Measurements from ENCODE around the gene RPL41.
"Not testable (repeated sequence)": the region's sequence is repeated elsewhere in the genome, so short reads cannot be mapped to it uniquely, and the experiment has no call there.

The RPL41 gene

GRCh38 chr12:56154818-56155217, 38.4 kb downstream of the RPL41 start:
- H3K4me1 ChIP-seq (ENCODE audit: control insufficient read depth, insufficient read depth, low read length, unreplicated experiment), result peaks cover 27% of the 10 kb centered on the region
- H3K27ac ChIP-seq (ENCODE audit: low read depth, low read length), result no peak overlapping the region
- no peak overlapping the region for H2AFZ ChIP-seq (ENCODE audit: low read length, unreplicated experiment)
- H3K27me3 ChIP-seq (ENCODE audit: insufficient read depth, low read length), result no peaks in the 10 kb centered on the region
- H3K79me2 ChIP-seq (ENCODE audit: control insufficient read depth, insufficient read depth, low read length, unreplicated experiment), result peaks cover 19% of the 10 kb centered on the region
- H3K4me3 ChIP-seq (ENCODE audit: low read depth, low read length), result no peak overlapping the region
- peaks cover 7% of the 10 kb centered on the region; the same call in 1 of the 2 replicates for H3K36me3 ChIP-seq (ENCODE audit: insufficient read depth, low read length)

DNA sequence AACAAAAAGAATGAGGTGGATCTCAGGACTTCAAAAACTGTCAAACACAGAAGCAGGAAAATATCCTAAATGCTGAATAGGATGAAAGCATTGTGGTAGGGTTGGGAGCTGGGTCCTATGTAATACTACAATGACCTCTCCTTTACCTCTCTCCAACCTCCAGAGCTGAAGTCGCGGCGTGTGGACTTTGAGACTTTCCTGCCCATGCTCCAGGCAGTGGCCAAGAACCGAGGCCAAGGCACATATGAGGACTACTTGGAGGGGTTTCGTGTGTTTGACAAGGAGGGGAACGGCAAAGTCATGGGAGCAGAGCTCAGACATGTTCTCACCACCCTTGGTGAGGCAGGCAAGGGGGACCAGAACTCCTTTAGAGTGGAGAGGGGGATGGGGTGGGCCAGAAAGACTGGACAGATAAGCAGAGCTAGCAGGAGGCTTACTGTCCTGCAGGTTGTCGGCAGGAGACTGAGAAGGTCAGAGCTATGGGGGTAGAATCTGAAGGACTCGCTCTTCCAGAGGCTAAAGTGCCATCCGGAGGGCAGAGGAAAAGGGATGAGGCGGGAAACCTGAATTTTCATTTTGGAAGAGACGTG, 38.9 kb downstream of the RPL41 start:
- Histone ChIP-seq H2AFZ (ENCODE audit: low read length, unreplicated experiment) (no peak overlapping the region), H3K27me3 (ENCODE audit: insufficient read depth, low read length) (no peaks in the 10 kb centered on the region), H3K36me3 (ENCODE audit: insufficient read depth, low read length) (peaks cover 12% of the 10 kb centered on the region; the same call in 1 of the 2 replicates), H3K4me1 (ENCODE audit: control insufficient read depth, insufficient read depth, low read length, unreplicated experiment) (peaks cover 29% of the 10 kb centered on the region), H3K4me3 (ENCODE audit: low read depth, low read length) (no peak overlapping the region), H3K27ac (ENCODE audit: low read depth, low read length) (no peak overlapping the region), H3K79me2 (ENCODE audit: control insufficient read depth, insufficient read depth, low read length, unreplicated experiment) (peaks cover 24% of the 10 kb centered on the region)

GRCh38 chr12:56156464-56157200, 40.2 kb downstream of the RPL41 start:
- H3K27me3 ChIP-seq (ENCODE audit: insufficient read depth, low read length); H2AFZ ChIP-seq (ENCODE audit: low read length, unreplicated experiment): not testable (repeated sequence)
- Histone ChIP-seq H3K79me2 (ENCODE audit: control insufficient read depth, insufficient read depth, low read length, unreplicated experiment) (peaks cover 35% of the 10 kb centered on the region), H3K36me3 (ENCODE audit: insufficient read depth, low read length) (peaks cover 24% of the 10 kb centered on the region; the same call in 1 of the 2 replicates), H3K4me1 (ENCODE audit: control insufficient read depth, insufficient read depth, low read length, unreplicated experiment) (peaks cover 30% of the 10 kb centered on the region), H3K4me3 (ENCODE audit: low read depth, low read length) (peak overlapping the region; percentile 74), H3K27ac (ENCODE audit: low read depth, low read length) (peak overlapping the region; percentile 49)

DNA sequence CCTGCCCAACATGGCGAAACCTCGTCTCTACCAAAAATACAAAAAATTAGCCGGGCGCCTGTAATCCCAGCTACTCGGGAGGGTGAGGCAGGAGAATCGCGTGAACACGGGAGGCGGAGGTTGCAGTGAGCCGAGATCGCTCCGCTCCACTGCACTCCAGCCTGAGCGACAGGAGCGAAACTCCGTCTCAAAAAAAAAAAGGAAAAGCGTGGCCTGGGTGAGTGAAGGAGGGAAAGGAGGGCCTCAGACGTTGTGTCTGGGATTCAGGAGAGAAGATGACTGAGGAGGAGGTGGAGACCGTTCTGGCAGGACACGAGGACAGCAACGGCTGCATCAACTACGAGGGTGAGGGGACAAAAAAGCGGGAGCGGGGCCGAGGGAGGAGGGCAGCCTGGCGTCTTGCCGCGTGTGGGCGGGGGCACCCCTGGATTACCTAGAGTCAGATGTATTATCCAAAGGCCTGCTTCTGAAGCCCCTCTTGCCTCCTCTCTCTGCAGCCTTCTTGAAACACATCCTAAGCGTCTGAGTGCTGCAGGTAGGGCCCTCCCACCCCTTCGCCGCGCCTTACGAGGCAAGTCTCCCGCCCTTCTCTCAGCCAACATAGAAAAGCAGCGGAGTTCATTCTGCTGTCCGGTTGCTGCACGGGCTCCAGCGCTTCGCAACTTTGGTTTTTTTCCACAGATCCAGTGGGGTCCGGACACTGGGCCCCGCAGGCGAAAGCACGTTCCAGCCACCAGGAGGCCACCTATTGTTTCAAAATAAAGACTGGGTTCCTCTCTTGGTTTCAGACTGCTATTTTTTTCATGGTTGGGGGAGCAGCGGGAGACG, 41.0 kb downstream of the RPL41 start:
- Histone ChIP-seq H3K36me3 (ENCODE audit: insufficient read depth, low read length) (peaks cover 30% of the 10 kb centered on the region; the same call in 1 of the 2 replicates), H3K27ac (ENCODE audit: low read depth, low read length) (peak overlapping the region; percentile 49), H3K27me3 (ENCODE audit: insufficient read depth, low read length) (no peaks in the 10 kb centered on the region), H3K79me2 (ENCODE audit: control insufficient read depth, insufficient read depth, low read length, unreplicated experiment) (peaks cover 33% of the 10 kb centered on the region), H3K4me1 (ENCODE audit: control insufficient read depth, insufficient read depth, low read length, unreplicated experiment) (peaks cover 32% of the 10 kb centered on the region), H3K4me3 (ENCODE audit: low read depth, low read length) (peak overlapping the region; percentile 74), H2AFZ (ENCODE audit: low read length, unreplicated experiment) (peak overlapping the region; percentile 57)

GRCh38 chr12:56158029-56158925, 41.8 kb downstream of the RPL41 start, which contains the start of gene MYL6:
Gene MYL6 (plus strand): TSS chr12:56158359. CDS start chr12:56158402, 43 bp downstream.
- H2AFZ ChIP-seq (ENCODE audit: low read length, unreplicated experiment), result peak within 1 kb of the TSS; percentile 57
- H3K79me2 ChIP-seq (ENCODE audit: control insufficient read depth, insufficient read depth, low read length, unreplicated experiment), result peaks cover 33% of the 10 kb centered on the region

DNA sequence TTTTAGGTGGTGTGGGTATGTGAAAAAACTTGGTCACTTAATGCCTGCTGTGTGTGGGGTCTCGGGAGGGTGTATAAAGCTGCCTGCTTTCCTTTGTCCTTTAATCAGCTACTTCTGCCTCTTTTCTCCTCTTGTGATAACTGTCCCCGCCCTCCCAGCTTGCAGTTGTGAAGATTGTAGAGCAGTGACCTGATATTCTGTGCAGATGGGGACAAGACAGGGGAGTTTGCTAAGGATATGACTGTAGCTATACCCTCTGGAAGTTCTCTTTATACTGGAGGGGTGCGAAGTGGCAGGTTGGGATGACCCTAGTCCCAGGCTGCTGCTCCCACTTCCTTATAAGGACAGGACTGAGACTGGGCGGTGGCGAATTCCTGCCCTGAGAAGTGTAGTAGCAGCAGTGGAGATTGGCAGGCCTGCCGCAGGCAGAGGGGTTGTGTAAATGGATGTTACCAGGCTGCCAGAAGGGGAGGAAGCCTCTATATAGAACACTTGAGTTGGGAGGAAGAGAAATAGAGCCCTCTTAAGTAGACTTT, 42.6 kb downstream of the RPL41 start:
- peaks cover 33% of the 10 kb centered on the region for H3K79me2 ChIP-seq (ENCODE audit: control insufficient read depth, insufficient read depth, low read length, unreplicated experiment)
- H3K27ac ChIP-seq (ENCODE audit: low read depth, low read length), result peak overlapping the region; percentile 84
- H3K4me3 ChIP-seq (ENCODE audit: low read depth, low read length), result peak overlapping the region; percentile 96
- peaks cover 22% of the 10 kb centered on the region for H3K4me1 ChIP-seq (ENCODE audit: control insufficient read depth, insufficient read depth, low read length, unreplicated experiment)
- peaks cover 42% of the 10 kb centered on the region; the same call in 1 of the 2 replicates for H3K36me3 ChIP-seq (ENCODE audit: insufficient read depth, low read length)
- no peak overlapping the region for H2AFZ ChIP-seq (ENCODE audit: low read length, unreplicated experiment)
- H3K27me3 ChIP-seq (ENCODE audit: insufficient read depth, low read length), result no peaks in the 10 kb centered on the region

More at GRCh38 chr12:56158029-56158925, 41.8 kb downstream of the RPL41 start, which contains the start of gene MYL6:
- peaks cover 28% of the 10 kb centered on the region for H3K4me1 ChIP-seq (ENCODE audit: control insufficient read depth, insufficient read depth, low read length, unreplicated experiment)
- H3K36me3 ChIP-seq (ENCODE audit: insufficient read depth, low read length), result peaks cover 35% of the 10 kb centered on the region; the same call in 1 of the 2 replicates
- peak within 1 kb of the TSS; percentile 96 for H3K4me3 ChIP-seq (ENCODE audit: low read depth, low read length)
- peak within 1 kb of the TSS; percentile 84 for H3K27ac ChIP-seq (ENCODE audit: low read depth, low read length)
- no peaks in the 10 kb centered on the region for H3K27me3 ChIP-seq (ENCODE audit: insufficient read depth, low read length)

GRCh38 chr12:56159482-56160192, 43.2 kb downstream of the RPL41 start:
- Histone ChIP-seq H3K79me2 (ENCODE audit: control insufficient read depth, insufficient read depth, low read length, unreplicated experiment) (peaks cover 33% of the 10 kb centered on the region), H3K36me3 (ENCODE audit: insufficient read depth, low read length) (peaks cover 45% of the 10 kb centered on the region; the same call in 1 of the 2 replicates), H3K4me1 (ENCODE audit: control insufficient read depth, insufficient read depth, low read length, unreplicated experiment) (peaks cover 22% of the 10 kb centered on the region), H2AFZ (ENCODE audit: low read length, unreplicated experiment) (no peak overlapping the region), H3K4me3 (ENCODE audit: low read depth, low read length) (peak overlapping the region; percentile 96), H3K27me3 (ENCODE audit: insufficient read depth, low read length) (no peaks in the 10 kb centered on the region), H3K27ac (ENCODE audit: low read depth, low read length) (peak overlapping the region; percentile 84)

GRCh38 chr12:56160193-56160763, 43.8 kb downstream of the RPL41 start:
- Histone ChIP-seq H2AFZ (ENCODE audit: low read length, unreplicated experiment) (no peak overlapping the region), H3K36me3 (ENCODE audit: insufficient read depth, low read length) (peaks cover 45% of the 10 kb centered on the region; the same call in 1 of the 2 replicates), H3K79me2 (ENCODE audit: control insufficient read depth, insufficient read depth, low read length, unreplicated experiment) (peaks cover 33% of the 10 kb centered on the region), H3K4me3 (ENCODE audit: low read depth, low read length) (peak overlapping the region; percentile 96), H3K27ac (ENCODE audit: low read depth, low read length) (peak overlapping the region; percentile 84), H3K4me1 (ENCODE audit: control insufficient read depth, insufficient read depth, low read length, unreplicated experiment) (peaks cover 22% of the 10 kb centered on the region), H3K27me3 (ENCODE audit: insufficient read depth, low read length) (no peaks in the 10 kb centered on the region)
